Measurements from ENCODE around the gene AKAP1.

DNA sequence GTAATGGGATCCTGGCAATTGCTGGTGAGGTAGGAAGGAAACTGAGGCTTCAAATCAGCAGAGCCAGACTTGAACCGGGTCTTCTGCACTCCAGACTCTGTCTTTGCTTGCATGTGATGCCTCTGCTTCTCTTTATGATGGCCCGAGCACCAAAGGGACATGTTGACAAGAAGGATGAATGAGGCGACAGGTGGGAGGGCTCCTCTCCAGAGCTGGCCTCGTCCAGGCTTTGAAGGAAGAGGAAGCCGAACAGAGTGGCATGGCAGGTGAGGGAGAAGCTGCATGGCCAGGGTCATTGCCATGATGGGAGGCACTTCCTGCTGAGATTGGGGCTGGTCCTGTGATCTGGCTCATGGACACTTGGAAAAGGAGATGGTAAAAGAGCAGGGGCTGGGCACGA is 40.8 kb downstream of the AKAP1 start:
- TF ChIP-seq CTCF (IDR thresholded peaks at IDR 0.05), result no peak
- TF ChIP-seq ZFX (IDR thresholded peaks at IDR 0.05; ENCODE audit: borderline replicate concordance), result no peak
